Naive thymus-derived CD4-positive, alpha-beta T cell (primary cell): ENCODE results near the gene JMJD1C. TPM values are rescaled to one million over a fixed set of nuclear protein-coding genes. Genes with fewer than 3 reads are reported as not detected.

Experiments
- ATAC-seq: fragments of 150-1000 bp; cut with Tn5 transposase; 2 replicates; pipeline ENCODE4 v1.10.0; 2021; ENCODE audit warnings: mild to moderate bottlenecking, moderate library complexity
- CTCF ChIA-PET: fragments of 350-600 bp; sonication (Branson Sonifier 250); formaldehyde crosslinking; loops from one replicate; lab custom pipeline; 2021; ENCODE audit warnings: antibody characterized with exemption; lab: Charles Lee
- POLR2A ChIA-PET: fragments of 350-600 bp; sonication (Branson Sonifier 250); formaldehyde crosslinking; loops from one replicate; lab custom pipeline; 2021; ENCODE audit warnings: antibody characterized with exemption, inconsistent platforms; lab: Charles Lee
- DNase-seq, 9 donors: peaks; one replicate each; pipeline versions ENCODE4 v3.0.0 to v3.0.0-alpha.2; 2020 to 2022; ENCODE audit warnings: mixed read lengths in 1 of 9
- H3K27ac ChIP-seq: one replicate; pipeline ENCODE4 v1.7.0; 2013; ENCODE audit warnings: mild to moderate bottlenecking, low read depth, low read length, moderate library complexity
- H3K27me3 ChIP-seq, 2 donors: one replicate each; pipeline ENCODE4 v1.7.0; 2013; ENCODE audit warnings: low read length in 2 of 2, mild to moderate bottlenecking in 2 of 2, moderate library complexity in 2 of 2; ENCODE audit not compliant: control insufficient read depth in 2 of 2, insufficient read depth in 2 of 2
- H3K36me3 ChIP-seq, 3 experiments: 1 replicate in 2 of 3; 2 replicates in 1 of 3; pipeline ENCODE4 v1.7.0; 2013; ENCODE audit warnings: low read length in 3 of 3, mild to moderate bottlenecking in 3 of 3, moderate library complexity in 1 of 3; ENCODE audit not compliant: insufficient read depth in 3 of 3, control insufficient read depth in 2 of 3
- H3K4me1 ChIP-seq, 2 donors: one replicate each; pipeline ENCODE4 v1.7.0; 2013; ENCODE audit warnings: low read length in 2 of 2, mild to moderate bottlenecking in 2 of 2, moderate library complexity in 1 of 2; ENCODE audit not compliant: control insufficient read depth in 2 of 2, insufficient read depth in 2 of 2
- H3K4me3 ChIP-seq: 2 replicates; pipeline ENCODE4 v1.7.0; 2013; ENCODE audit warnings: mild to moderate bottlenecking, low read length
- H3K9me3 ChIP-seq, 3 experiments: 1 replicate in 2 of 3; 2 replicates in 1 of 3; pipeline ENCODE4 v1.7.0; 2013; ENCODE audit warnings: low read length in 3 of 3; ENCODE audit not compliant: control insufficient read depth in 2 of 3
- H3K27ac Mint-ChIP-seq, 9 donors: one replicate each; pipeline ENCODE4 v1.8.0; 2020 to 2022; ENCODE audit warnings: mixed read lengths in 9 of 9, mild to moderate bottlenecking in 8 of 9, moderate library complexity in 5 of 9, inconsistent platforms in 2 of 9
- H3K27me3 Mint-ChIP-seq, 5 donors: one replicate each; pipeline ENCODE4 v1.8.0; 2021 to 2022; ENCODE audit warnings: mixed read lengths in 5 of 5, mild to moderate bottlenecking in 1 of 5
- H3K36me3 Mint-ChIP-seq, 5 donors: one replicate each; pipeline ENCODE4 v1.8.0; 2020 to 2022; ENCODE audit warnings: mixed read lengths in 5 of 5, mild to moderate bottlenecking in 3 of 5, inconsistent platforms in 1 of 5
- H3K4me1 Mint-ChIP-seq, 7 donors: one replicate each; pipeline ENCODE4 v1.8.0; 2020 to 2022; ENCODE audit warnings: mixed read lengths in 7 of 7, mild to moderate bottlenecking in 3 of 7, inconsistent platforms in 1 of 7
- H3K4me3 Mint-ChIP-seq, 10 donors: one replicate each; pipeline ENCODE4 v1.8.0; 2020 to 2022; ENCODE audit warnings: mild to moderate bottlenecking in 10 of 10, mixed read lengths in 10 of 10, moderate library complexity in 6 of 10, inconsistent platforms in 2 of 10
- H3K9me3 Mint-ChIP-seq, 11 donors: one replicate each; pipeline ENCODE4 v1.8.0; 2020 to 2022; ENCODE audit warnings: mixed read lengths in 11 of 11, mild to moderate bottlenecking in 4 of 11, inconsistent platforms in 1 of 11, moderate library complexity in 1 of 11
- intact Hi-C, 2 donors: fragments of 100-400 bp; cut with micrococcal nuclease; formaldehyde crosslinking; loops; one replicate each; pipeline ENCODE4 v1.15.1; 2023
- polyA plus RNA-seq, 2 donors: library from polyadenylated mRNA; unstranded; fragments of 300-500 nt; fragmentation: Illumina TruSeq; gene quantifications; one replicate each; pipeline ENCODE4 v1.2.3, GENCODE V29; 2021
- total RNA-seq, 6 experiments: library from RNA in 5 of 6; stranded (reverse) in 5 of 6; gene quantifications; 1 replicate in 5 of 6; 2 replicates in 1 of 6; pipeline ENCODE4 v1.2.3 and lab custom pipeline; 2021 to 2026

The JMJD1C gene
- total and polyA plus RNA-seq, 7 experiments from 2014 or later = 59.0 to 331 (median 120) TPM

DNA sequence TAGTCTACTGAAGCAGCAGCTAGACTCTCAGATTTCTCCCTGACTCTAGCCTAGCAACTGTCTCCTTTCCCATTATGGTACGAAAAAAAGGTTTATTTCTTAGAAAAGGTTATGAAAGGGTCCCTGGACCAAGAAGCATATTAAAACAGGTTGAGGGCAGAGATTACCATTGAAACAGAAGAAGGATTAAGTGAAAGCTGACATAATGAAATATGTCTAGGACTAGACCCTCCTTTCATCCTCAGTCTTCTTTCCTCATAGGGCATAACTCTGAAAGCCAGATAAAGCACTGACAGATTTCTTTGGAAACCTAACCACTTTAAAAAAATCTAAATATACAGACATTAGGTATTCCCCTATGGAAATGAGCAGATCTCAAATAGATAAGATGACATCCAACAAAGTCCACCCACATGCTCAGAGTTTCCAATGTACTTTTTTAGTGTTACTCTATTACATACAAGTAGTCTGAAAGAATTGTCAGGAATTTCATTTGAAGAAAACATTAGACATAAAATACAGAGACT is 58.6 kb downstream of the JMJD1C start:
- Histone ChIP-seq H3K27ac (no peak overlapping the region), H3K4me3 (no peak overlapping the region), H3K27me3 (no peaks in the 10 kb centered on the region), H3K4me1 (peaks cover 0 to 4% of the 10 kb centered on the region in 2 donors), H3K36me3 (no peaks in the 10 kb centered on the region), H3K9me3 (no peaks in the 10 kb centered on the region)
- CTCF ChIA-PET = no interaction called here
- DNase-seq (no peak), ATAC-seq (no peak)
- Mint-ChIP-seq H3K9me3 (no peaks in the 10 kb centered on the region), H3K4me3 (no peak overlapping the region), H3K27ac (no peak overlapping the region), H3K27me3 (no peaks in the 10 kb centered on the region), H3K36me3 (peaks cover 0 to 25% (median 11%) of the 10 kb centered on the region in 5 donors), H3K4me1 (peaks cover 7 to 46% (median 32%) of the 10 kb centered on the region in 7 donors)
- POLR2A ChIA-PET = no interaction called here
- intact Hi-C loops = loop anchor here in 1 of 2 donors (5.0 kb wide), 1 partner anchor 35 kb away; no protein-coding TSS in a partner anchor

DNA sequence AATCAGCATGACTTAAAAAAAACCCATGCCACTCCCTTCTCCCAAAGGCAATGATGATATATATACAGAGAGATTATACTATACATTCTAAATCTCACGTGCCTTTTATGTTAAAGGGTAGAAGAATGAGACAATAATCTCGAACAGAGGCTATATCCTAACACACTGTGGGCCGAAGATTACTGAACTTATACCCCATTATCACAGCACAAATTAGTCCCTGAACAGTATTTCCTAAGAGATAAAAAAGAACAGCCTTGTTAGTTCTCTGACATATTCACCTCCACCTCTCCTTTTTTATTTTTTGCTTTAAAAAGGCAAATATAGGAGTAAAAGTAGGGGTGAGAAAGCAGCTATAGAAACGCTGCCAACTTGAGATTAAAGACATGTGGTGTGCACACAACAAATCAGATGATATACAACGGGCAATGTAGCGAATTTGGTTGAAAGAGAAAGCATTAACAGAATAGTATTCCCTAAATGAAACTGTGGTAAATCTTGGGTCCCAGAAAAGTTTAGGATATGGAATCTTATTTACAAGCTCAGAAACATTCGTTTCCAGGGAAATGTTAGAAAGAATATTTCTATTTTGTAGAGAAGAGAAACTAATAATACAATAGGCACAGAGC is 69.5 kb downstream of the JMJD1C start:
- Mint-ChIP-seq H3K36me3 (peaks cover 3 to 24% (median 9%) of the 10 kb centered on the region in 5 donors), H3K4me1 (peaks cover 11 to 41% (median 21%) of the 10 kb centered on the region in 7 donors), H3K27ac (peak overlapping the region in 2 of 9 donors; percentile 66 to 73), H3K9me3 (peaks cover 0 to 13% (median 1%) of the 10 kb centered on the region in 11 donors), H3K4me3 (no peak overlapping the region), H3K27me3 (no peaks in the 10 kb centered on the region)
- H3K4me3 ChIP-seq = no peak overlapping the region
- ATAC-seq = no peak
- H3K27me3 ChIP-seq = no peaks in the 10 kb centered on the region
- CTCF ChIA-PET = no interaction called here
- intact Hi-C loops = no loop called here
- no peak overlapping the region for H3K27ac ChIP-seq
- H3K4me1 ChIP-seq = no peaks in the 10 kb centered on the region
- DNase-seq = no peak
- no peaks in the 10 kb centered on the region for H3K9me3 ChIP-seq
- POLR2A ChIA-PET = no interaction called here
- no peaks in the 10 kb centered on the region for H3K36me3 ChIP-seq

DNA sequence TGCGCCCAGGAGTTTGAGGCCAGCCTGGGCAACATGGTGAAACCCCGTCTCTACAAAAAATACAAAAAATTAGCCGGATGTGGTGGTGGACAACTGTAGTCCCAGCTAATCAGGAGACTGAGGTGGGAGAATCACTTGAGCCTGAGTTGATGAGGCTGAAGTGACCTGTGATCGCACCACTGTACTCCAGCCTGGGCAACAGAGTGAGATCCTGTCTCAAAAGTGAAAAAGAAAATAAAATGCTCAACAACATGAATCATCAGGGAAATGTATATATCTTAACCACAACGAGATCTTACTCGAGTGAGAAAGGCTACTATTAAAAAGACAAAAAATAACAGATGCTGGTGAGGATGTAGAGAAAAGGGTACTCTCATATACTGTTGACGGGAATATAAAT is 72.7 kb downstream of the JMJD1C start:
- no peak for ATAC-seq
- H3K27ac ChIP-seq = no peak overlapping the region
- H3K4me1 ChIP-seq = peaks cover 7 to 9% of the 10 kb centered on the region in 2 donors
- ChIA-PET CTCF (no interaction called here), POLR2A (no interaction called here)
- no peak overlapping the region for H3K4me3 Mint-ChIP-seq
- H3K36me3 ChIP-seq = no peaks in the 10 kb centered on the region
- H3K36me3 Mint-ChIP-seq = peaks cover 3 to 36% (median 24%) of the 10 kb centered on the region in 5 donors
- no peaks in the 10 kb centered on the region for H3K27me3 Mint-ChIP-seq
- no peaks in the 10 kb centered on the region for H3K9me3 ChIP-seq
- no peak for DNase-seq
- no peaks in the 10 kb centered on the region for H3K27me3 ChIP-seq
- intact Hi-C loops = no loop called here
- peaks cover 0 to 33% (median 15%) of the 10 kb centered on the region in 11 donors for H3K9me3 Mint-ChIP-seq
- H3K27ac Mint-ChIP-seq = no peak overlapping the region
- H3K4me1 Mint-ChIP-seq = peaks cover 16 to 53% (median 41%) of the 10 kb centered on the region in 7 donors
- H3K4me3 ChIP-seq = no peak overlapping the region

DNA sequence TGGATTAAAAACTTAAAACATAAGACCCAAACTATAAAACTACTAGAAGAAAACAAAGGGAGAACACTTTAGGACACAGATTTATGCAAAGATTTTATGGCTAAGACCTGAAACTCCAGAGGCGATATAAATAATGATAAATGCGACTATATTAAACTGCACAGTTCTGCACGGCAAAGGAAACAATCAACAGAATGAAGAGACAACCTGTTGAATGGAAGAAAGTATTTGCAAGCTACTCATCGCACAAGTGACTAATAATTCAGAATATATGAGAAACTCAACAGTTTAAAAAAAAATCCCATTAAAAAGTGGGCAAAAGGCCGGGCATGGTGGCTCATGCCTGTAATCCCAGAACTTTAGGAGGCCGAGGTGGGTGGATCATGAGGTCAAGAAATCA is 73.6 kb downstream of the JMJD1C start:
- no peaks in the 10 kb centered on the region for H3K27me3 ChIP-seq
- peaks cover 0 to 34% (median 15%) of the 10 kb centered on the region in 11 donors for H3K9me3 Mint-ChIP-seq
- no peaks in the 10 kb centered on the region for H3K9me3 ChIP-seq
- intact Hi-C loops = no loop called here
- peak overlapping the region in 3 of 9 donors; percentile 25 to 78 (median 30) for H3K27ac Mint-ChIP-seq
- H3K4me1 Mint-ChIP-seq = peaks cover 23 to 59% (median 47%) of the 10 kb centered on the region in 7 donors
- H3K27me3 Mint-ChIP-seq = no peaks in the 10 kb centered on the region
- H3K4me3 ChIP-seq = no peak overlapping the region
- ChIA-PET CTCF (no interaction called here), POLR2A (no interaction called here)
- peaks cover 3 to 36% (median 24%) of the 10 kb centered on the region in 5 donors for H3K36me3 Mint-ChIP-seq
- peaks cover 12% of the 10 kb centered on the region in 2 donors for H3K4me1 ChIP-seq
- H3K27ac ChIP-seq = no peak overlapping the region
- DNase-seq (no peak), ATAC-seq (no peak)
- peak overlapping the region in 2 of 10 donors; percentile 7 to 46 for H3K4me3 Mint-ChIP-seq
- no peaks in the 10 kb centered on the region for H3K36me3 ChIP-seq

DNA sequence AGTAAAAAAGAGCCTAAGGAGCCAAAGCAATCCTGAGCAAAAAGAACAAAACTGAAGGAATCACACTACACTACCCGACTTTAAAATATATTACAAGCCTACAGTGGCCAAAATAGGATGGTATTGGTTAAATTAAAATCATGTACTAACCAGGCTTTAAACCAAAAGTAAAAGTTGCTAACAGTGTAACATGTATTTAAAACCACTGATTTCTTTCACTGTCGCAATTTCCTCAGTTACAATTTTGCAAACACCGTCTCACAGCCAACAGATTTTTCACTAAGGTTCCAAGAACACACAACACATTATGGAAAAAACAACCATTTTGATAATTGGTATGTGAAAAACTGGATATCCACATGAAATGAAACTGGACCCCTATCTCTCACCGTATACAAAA is 74.0 kb downstream of the JMJD1C start:
- Histone ChIP-seq H3K9me3 (no peaks in the 10 kb centered on the region), H3K4me3 (no peak overlapping the region), H3K4me1 (peaks cover 12 to 15% of the 10 kb centered on the region in 2 donors), H3K36me3 (no peaks in the 10 kb centered on the region), H3K27ac (no peak overlapping the region), H3K27me3 (no peaks in the 10 kb centered on the region)
- CTCF ChIA-PET = no interaction called here
- peaks cover 27 to 63% (median 51%) of the 10 kb centered on the region in 7 donors for H3K4me1 Mint-ChIP-seq
- intact Hi-C loops = no loop called here
- no peak for DNase-seq
- peak overlapping the region in 3 of 9 donors; percentile 25 to 78 (median 30) for H3K27ac Mint-ChIP-seq
- peaks cover 3 to 36% (median 24%) of the 10 kb centered on the region in 5 donors for H3K36me3 Mint-ChIP-seq
- H3K9me3 Mint-ChIP-seq = peaks cover 0 to 34% (median 15%) of the 10 kb centered on the region in 11 donors
- no peak for ATAC-seq
- POLR2A ChIA-PET = no interaction called here
- no peaks in the 10 kb centered on the region for H3K27me3 Mint-ChIP-seq
- H3K4me3 Mint-ChIP-seq = peak overlapping the region in 2 of 10 donors; percentile 7 to 46

DNA sequence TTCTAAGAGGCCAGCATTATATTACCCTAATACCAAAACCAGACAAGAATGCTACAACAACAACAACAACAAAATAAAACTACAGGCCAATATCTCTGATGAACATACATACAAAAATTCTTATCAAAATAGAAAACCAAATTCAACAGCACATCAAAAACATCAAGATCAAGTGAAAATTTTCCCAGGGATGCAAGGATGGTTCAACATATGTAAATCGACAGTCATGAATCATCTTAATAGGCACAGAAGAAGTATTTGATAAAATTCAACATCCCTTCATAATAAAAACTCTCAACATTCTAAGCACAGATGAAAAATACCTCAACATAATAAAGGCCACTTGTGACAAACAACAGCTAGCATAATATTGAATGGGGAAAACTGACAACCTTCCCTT is 75.3 kb downstream of the JMJD1C start:
- H3K4me1 Mint-ChIP-seq = peaks cover 34 to 65% (median 58%) of the 10 kb centered on the region in 7 donors
- Histone ChIP-seq H3K4me3 (no peak overlapping the region), H3K9me3 (no peaks in the 10 kb centered on the region), H3K4me1 (peaks cover 12 to 21% of the 10 kb centered on the region in 2 donors), H3K27me3 (no peaks in the 10 kb centered on the region), H3K36me3 (no peaks in the 10 kb centered on the region), H3K27ac (no peak overlapping the region)
- ATAC-seq (no peak), DNase-seq (no peak)
- intact Hi-C loops = no loop called here
- H3K36me3 Mint-ChIP-seq = peaks cover 3 to 36% (median 24%) of the 10 kb centered on the region in 5 donors
- H3K27ac Mint-ChIP-seq = peak overlapping the region in 3 of 9 donors; percentile 1 to 48 (median 34)
- peaks cover 0 to 34% (median 15%) of the 10 kb centered on the region in 11 donors for H3K9me3 Mint-ChIP-seq
- CTCF ChIA-PET = no interaction called here
- POLR2A ChIA-PET = no interaction called here
- H3K4me3 Mint-ChIP-seq = peak overlapping the region in 1 of 10 donors; percentile 19
- no peaks in the 10 kb centered on the region for H3K27me3 Mint-ChIP-seq
